ENCODE data around the gene GPATCH1. TPM values are rescaled to one million over a fixed set of nuclear protein-coding genes. Genes with fewer than 3 reads are reported as not detected.

GPATCH1 gene
- total and polyA plus RNA-seq, 2 of the 4 experiments (the other 2 are of a cell fraction) = 5.1 to 7.5 TPM

DNA sequence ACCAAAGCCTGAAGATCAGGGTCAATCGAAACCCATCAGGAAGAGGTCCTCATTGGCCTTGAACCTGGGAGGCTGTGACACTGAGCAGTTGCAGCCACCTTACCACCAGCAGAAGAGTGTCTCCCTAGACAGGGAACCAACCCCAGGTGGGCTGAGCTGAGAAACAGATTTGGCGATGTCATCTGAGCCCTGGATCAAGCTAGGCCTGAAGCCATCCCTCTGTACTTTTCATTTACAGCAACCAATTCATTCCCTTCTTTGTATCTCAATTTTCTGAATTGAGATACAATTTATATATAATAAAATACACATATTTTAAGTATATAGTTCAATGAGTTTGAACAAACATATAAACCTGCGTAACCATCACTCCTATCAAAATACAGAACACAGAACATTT, 30.9 kb upstream of the GPATCH1 start:
- POLR2A ChIA-PET (ENCODE audit: unreplicated experiment) = no interaction called here
- no peak overlapping the region for H3K23ac ChIP-seq (ENCODE audit: low read depth, low read length)
- H3K27me3 ChIP-seq (ENCODE audit: control insufficient read depth, insufficient read depth, low read length) = no peaks in the 10 kb centered on the region
- no peak overlapping the region for H2BK20ac ChIP-seq (ENCODE audit: low read depth, low read length)
- no peak overlapping the region for H2BK5ac ChIP-seq (ENCODE audit: low read depth, low read length, poor library complexity, severe bottlenecking)
- no peak overlapping the region for H3K4me2 ChIP-seq (ENCODE audit: low read depth, low read length)
- H3K4me3 ChIP-seq (ENCODE audit: insufficient read depth, low read depth, low read length) = no peak overlapping the region
- peaks cover 3 to 4% of the 10 kb centered on the region in 2 experiments; a peak in 1 of 4 replicates for H3K79me1 ChIP-seq (ENCODE audit: low read depth in 1 of 2, low read length in 2 of 2)
- no peak overlapping the region for H4K5ac ChIP-seq (ENCODE audit: low read depth, low read length)
- H3K9me1 ChIP-seq (ENCODE audit: insufficient read depth, low read length) = no peaks in the 10 kb centered on the region; the same call in 1 of the 2 replicates
- H2AFZ ChIP-seq (replicated peaks; ENCODE audit: low read length, poor library complexity) = no peak overlapping the region
- H2AK5ac ChIP-seq (ENCODE audit: low read depth, low read length) = no peak overlapping the region
- no peaks in the 10 kb centered on the region for H4K20me1 ChIP-seq (ENCODE audit: insufficient read depth, low read length)
- no peak overlapping the region for H3K9ac ChIP-seq (ENCODE audit: low read depth, low read length)
- H3K4ac ChIP-seq (ENCODE audit: low read depth, low read length) = no peak overlapping the region
- no CpG with 5 or more reads among the region's 3 CpGs for WGBS, 2 experiments (ENCODE audit: extremely low coverage in 2 of 2, insufficient read length in 1 of 2)
- no TSS peak for BruUV-seq (replicated peaks)
- peaks cover 2% of the 10 kb centered on the region; the same call in 1 of the 2 replicates for H3K36me3 ChIP-seq (ENCODE audit: control insufficient read depth, insufficient read depth, low read length)
- CTCF ChIA-PET = no interaction called here
- no peak for DNase-seq
- H2BK15ac ChIP-seq (ENCODE audit: low read depth, low read length) = no peak overlapping the region
- H2BK120ac ChIP-seq (ENCODE audit: low read depth, low read length) = no peak overlapping the region
- TF ChIP-seq CEBPB (IDR thresholded peaks at IDR 0.05; ENCODE audit: low read depth, low read length) (no peak), ELK1 (IDR thresholded peaks at IDR 0.05; ENCODE audit: borderline replicate concordance, low read depth, low read length) (no peak), RFX5 (IDR thresholded peaks at IDR 0.05; ENCODE audit: low read depth, low read length) (no peak), BHLHE40 (IDR thresholded peaks at IDR 0.05; ENCODE audit: low read depth, low read length) (no peak), NFE2L2 (IDR thresholded peaks at IDR 0.05; ENCODE audit: low read depth, low read length) (no peak), MAZ (IDR thresholded peaks at IDR 0.05; ENCODE audit: borderline replicate concordance, low read depth, low read length) (no peak), POLR2A (IDR thresholded peaks at IDR 0.05; ENCODE audit: low read depth, low read length) (no peak), FOS (IDR thresholded peaks at IDR 0.05; ENCODE audit: low read depth, low read length) (no peak), MAFK (IDR thresholded peaks at IDR 0.05; ENCODE audit: low read depth, low read length) (no peak), RCOR1 (IDR thresholded peaks at IDR 0.05; ENCODE audit: insufficient replicate concordance, low read length) (no peak), MXI1 (IDR thresholded peaks at IDR 0.05; ENCODE audit: borderline replicate concordance, low read depth, low read length) (no peak), CHD1 (IDR thresholded peaks at IDR 0.05; ENCODE audit: low read depth, low read length) (no peak), SMC3 (IDR thresholded peaks at IDR 0.05; ENCODE audit: low read depth, low read length) (no peak), RAD21 (IDR thresholded peaks at IDR 0.05; ENCODE audit: low read length) (no peak)
- TF ChIP-seq, protein P1, sequence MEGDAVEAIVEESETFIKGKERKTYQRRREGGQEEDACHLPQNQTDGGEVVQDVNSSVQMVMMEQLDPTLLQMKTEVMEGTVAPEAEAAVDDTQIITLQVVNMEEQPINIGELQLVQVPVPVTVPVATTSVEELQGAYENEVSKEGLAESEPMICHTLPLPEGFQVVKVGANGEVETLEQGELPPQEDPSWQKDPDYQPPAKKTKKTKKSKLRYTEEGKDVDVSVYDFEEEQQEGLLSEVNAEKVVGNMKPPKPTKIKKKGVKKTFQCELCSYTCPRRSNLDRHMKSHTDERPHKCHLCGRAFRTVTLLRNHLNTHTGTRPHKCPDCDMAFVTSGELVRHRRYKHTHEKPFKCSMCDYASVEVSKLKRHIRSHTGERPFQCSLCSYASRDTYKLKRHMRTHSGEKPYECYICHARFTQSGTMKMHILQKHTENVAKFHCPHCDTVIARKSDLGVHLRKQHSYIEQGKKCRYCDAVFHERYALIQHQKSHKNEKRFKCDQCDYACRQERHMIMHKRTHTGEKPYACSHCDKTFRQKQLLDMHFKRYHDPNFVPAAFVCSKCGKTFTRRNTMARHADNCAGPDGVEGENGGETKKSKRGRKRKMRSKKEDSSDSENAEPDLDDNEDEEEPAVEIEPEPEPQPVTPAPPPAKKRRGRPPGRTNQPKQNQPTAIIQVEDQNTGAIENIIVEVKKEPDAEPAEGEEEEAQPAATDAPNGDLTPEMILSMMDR (conservative IDR thresholded peaks at IDR 0.05; ENCODE audit: low read depth, low read length) = no peak
- TF ChIP-seq, protein P2, sequence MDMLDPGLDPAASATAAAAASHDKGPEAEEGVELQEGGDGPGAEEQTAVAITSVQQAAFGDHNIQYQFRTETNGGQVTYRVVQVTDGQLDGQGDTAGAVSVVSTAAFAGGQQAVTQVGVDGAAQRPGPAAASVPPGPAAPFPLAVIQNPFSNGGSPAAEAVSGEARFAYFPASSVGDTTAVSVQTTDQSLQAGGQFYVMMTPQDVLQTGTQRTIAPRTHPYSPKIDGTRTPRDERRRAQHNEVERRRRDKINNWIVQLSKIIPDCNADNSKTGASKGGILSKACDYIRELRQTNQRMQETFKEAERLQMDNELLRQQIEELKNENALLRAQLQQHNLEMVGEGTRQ (IDR thresholded peaks at IDR 0.05; ENCODE audit: low read depth, low read length) = no peak
- no peak overlapping the region for H3K27ac ChIP-seq (ENCODE audit: insufficient read depth, low read length)
- dilution Hi-C loops (cut with HindIII; ENCODE audit: low sequenced_read_pairs, unreplicated experiment) (no loop called here), in situ Hi-C loops (cut with MboI; ENCODE audit: low sequenced_read_pairs) (no loop called here), intact Hi-C loops (cut with micrococcal nuclease) (no loop called here)
- no peak overlapping the region for H4K8ac ChIP-seq (ENCODE audit: low read depth in 2 of 2, low read length in 2 of 2)
- H3K4me1 ChIP-seq (ENCODE audit: control insufficient read depth, insufficient read depth, low read length) = peaks cover 3% of the 10 kb centered on the region; the same call in 1 of the 2 replicates
- H3K14ac ChIP-seq (replicated peaks; ENCODE audit: low read depth, low read length) = no peak overlapping the region
- no peaks in the 10 kb centered on the region for H3K9me3 ChIP-seq (ENCODE audit: control insufficient read depth, insufficient read depth, low read length)
- no peak overlapping the region for H3K18ac ChIP-seq (ENCODE audit: low read depth, low read length)
- H2AK9ac ChIP-seq (replicated peaks; ENCODE audit: low read depth, low read length, poor library complexity) = no peak overlapping the region
- H4K91ac ChIP-seq (ENCODE audit: insufficient read depth, low read depth, low read length) = no peak overlapping the region
- H3K56ac ChIP-seq (ENCODE audit: extremely low read depth, insufficient read depth, low read length) = no peak overlapping the region
- no peak for ATAC-seq (ENCODE audit: low read depth)

Measured in IMR-90 (cell line).